Measurements from ENCODE around the gene ATMIN. TPM values are rescaled to one million over a fixed set of nuclear protein-coding genes. Genes with fewer than 3 reads are reported as not detected.

ATMIN gene
- total RNA-seq, 1 donor from 2014 or later, result 22.0 TPM

DNA sequence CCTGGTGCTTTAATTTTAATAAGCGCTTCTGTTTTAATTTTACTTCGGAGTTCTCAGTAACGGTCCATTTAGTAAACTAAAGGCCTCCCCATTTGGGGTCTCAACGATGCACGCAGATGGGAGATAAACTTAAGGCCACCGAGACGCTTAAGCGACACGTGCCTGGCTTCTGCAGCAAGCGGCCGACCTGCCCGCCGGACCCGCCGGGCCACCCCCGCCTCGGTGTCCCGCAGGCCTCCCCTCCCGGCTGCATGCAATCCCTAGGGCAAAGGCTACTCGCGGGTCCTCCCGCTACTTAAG lies 60.0 kb downstream of the ATMIN start:
- intact Hi-C loops (cut with micrococcal nuclease), result no loop called here

DNA sequence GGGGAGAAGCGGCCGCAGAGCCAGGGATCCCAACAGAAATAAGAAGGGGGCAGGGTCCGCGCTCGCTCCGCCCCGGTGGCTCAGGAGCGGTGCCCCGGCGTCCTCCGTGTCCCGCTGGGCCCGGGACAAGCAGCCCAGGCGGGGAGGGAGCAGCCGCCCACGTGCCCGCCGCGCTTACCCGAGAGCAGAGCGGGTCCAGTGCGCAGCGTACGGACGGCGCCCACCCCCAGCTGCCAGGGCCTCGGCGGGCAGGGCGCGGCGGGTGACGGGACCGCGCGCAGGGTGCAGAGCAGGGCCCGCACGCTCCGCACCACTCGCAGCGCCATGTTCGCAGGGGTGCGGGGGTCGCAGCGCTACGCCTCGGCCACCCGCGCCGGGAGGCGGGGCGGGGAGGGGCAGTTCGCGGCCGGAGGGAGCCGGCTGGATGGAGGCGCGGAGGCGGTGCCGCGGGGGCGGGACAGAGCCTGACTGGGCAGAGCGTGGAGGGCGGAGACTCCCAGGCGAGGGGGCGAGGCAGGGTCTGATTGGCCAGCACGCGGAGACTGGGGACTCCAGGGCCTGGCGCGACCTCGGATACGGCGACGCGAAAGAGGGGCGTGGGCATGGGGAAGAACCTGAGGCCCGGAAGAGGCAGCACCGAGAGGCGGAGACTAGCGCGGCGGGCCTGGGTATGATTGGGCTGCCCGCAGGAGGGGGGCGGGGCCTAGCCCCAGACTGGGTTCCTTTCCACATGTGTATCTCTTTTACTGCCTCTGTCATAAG lies 60.5 kb downstream of the ATMIN start, which contains the start of gene GCSH:
Gene GCSH, minus strand, starts transcription at position 443 of the 762 bp plus-strand sequence. Its CDS starts 117 bp downstream, at position 326.
- intact Hi-C loops (cut with micrococcal nuclease), result no loop called here
- no peak for TF ChIP-seq CTCF (IDR thresholded peaks at IDR 0.05; ENCODE audit: borderline replicate concordance)

More for the DNA sequence above, 60.0 kb downstream of the ATMIN start:
- Histone ChIP-seq H3K4me3 (peak overlapping the region; percentile 97), H3K27ac (replicated peaks) (peak overlapping the region; percentile 90), H3K9me3 (replicated peaks) (no peaks in the 10 kb centered on the region), H3K27me3 (ENCODE audit: low read depth) (no peaks in the 10 kb centered on the region), H3K36me3 (no peaks in the 10 kb centered on the region), H3K4me1 (peaks cover 17% of the 10 kb centered on the region)
- TF ChIP-seq CTCF (IDR thresholded peaks at IDR 0.05; ENCODE audit: borderline replicate concordance), result no peak
- DNase-seq, result no peak

DNA sequence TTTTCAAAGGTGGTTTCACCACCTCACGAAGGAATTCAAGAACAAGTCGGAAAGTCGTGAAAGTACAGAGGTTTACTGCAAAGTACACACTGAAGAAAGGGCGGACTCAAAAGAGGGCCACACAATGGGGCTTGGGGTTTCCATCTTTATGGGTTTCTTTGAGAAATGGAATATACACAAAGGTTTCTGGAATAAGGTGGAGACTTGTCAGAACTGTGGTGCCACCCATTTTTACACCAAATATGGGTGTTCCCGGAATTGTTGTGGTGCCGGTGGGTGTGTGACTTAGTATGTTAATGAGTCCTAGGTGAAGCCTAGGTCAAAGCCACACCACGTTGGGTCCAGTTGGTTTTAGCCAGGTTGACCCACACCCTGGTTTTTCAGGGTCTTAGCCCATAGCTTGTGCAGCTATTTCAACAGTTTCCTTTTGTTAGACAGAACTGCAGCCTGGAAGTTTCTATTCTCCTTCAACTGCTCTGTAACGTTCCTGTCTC lies 61.1 kb downstream of the ATMIN start:
- Histone ChIP-seq H3K9me3 (replicated peaks) (no peaks in the 10 kb centered on the region), H3K27ac (replicated peaks) (peak overlapping the region; percentile 68), H3K4me1 (peaks cover 17% of the 10 kb centered on the region), H3K36me3 (no peaks in the 10 kb centered on the region), H3K4me3 (peak overlapping the region; percentile 97), H3K27me3 (ENCODE audit: low read depth) (no peaks in the 10 kb centered on the region)
- DNase-seq, result no peak
- no peak for TF ChIP-seq CTCF (IDR thresholded peaks at IDR 0.05; ENCODE audit: borderline replicate concordance)
- intact Hi-C loops (cut with micrococcal nuclease), result no loop called here

More for the DNA sequence above, 60.5 kb downstream of the ATMIN start, which contains the start of gene GCSH:
- H3K36me3 ChIP-seq, result no peaks in the 10 kb centered on the region
- H3K4me1 ChIP-seq, result peaks cover 17% of the 10 kb centered on the region
- peak; percentile 100 for DNase-seq
- no peaks in the 10 kb centered on the region for H3K27me3 ChIP-seq (ENCODE audit: low read depth)
- peak within 1 kb of the TSS; percentile 90 for H3K27ac ChIP-seq (replicated peaks)
- H3K4me3 ChIP-seq, result peak within 1 kb of the TSS; percentile 97
- no peaks in the 10 kb centered on the region for H3K9me3 ChIP-seq (replicated peaks)

Other genes starting within 250 kb of the ATMIN start
- gene CDYL2, start 231.2 kb upstream of the ATMIN start, total RNA-seq, result 3.2 TPM
- 136 TPM for gene CMC2, start 29.0 kb upstream of the ATMIN start, total RNA-seq
- 7.9 TPM for gene CENPN, start 28.6 kb upstream of the ATMIN start, total RNA-seq
- 0.88 TPM for gene C16orf46, start 41.4 kb downstream of the ATMIN start, total RNA-seq
- 47.5 TPM for gene GCSH, start 60.6 kb downstream of the ATMIN start, total RNA-seq
- gene BCO1, start 202.8 kb downstream of the ATMIN start, total RNA-seq, result not detected

Data from left ventricle myocardium inferior (tissue), 1 donor.